GM10266 (cell line): Measurements from ENCODE around the gene SLCO4A1.

Source experiments
- DNase-seq: peaks from one replicate; pipeline ENCODE4 v3.0.0; 2012; ENCODE audit errors: extremely low spot score
- CTCF ChIP-seq: IDR thresholded peaks from 2 replicates; pipeline ENCODE4 v1.5.1; 2012; ENCODE audit warnings: mild to moderate bottlenecking, low read depth; ENCODE audit not compliant: control insufficient read depth, insufficient read depth; ENCODE audit errors: missing control alignments

Gene SLCO4A1

GRCh38 chr20:62685781-62686555 is 43.7 kb downstream of the SLCO4A1 start:
- TF ChIP-seq CTCF, result no peak
- DNase-seq, result no peak

- TF ChIP-seq CTCF, result no peak
- no peak for DNase-seq
Observed at GRCh38 chr20:62686869-62687830, 44.8 kb downstream of the SLCO4A1 start.

GRCh38 chr20:62688083-62688482 is 45.8 kb downstream of the SLCO4A1 start:
- no peak for TF ChIP-seq CTCF
- no peak for DNase-seq

- no peak for DNase-seq
Observed at GRCh38 chr20:62688855-62689460, 46.7 kb downstream of the SLCO4A1 start.

GRCh38 chr20:62689861-62690260 is 47.6 kb downstream of the SLCO4A1 start:
- TF ChIP-seq CTCF, result no peak
- no peak for DNase-seq

More at GRCh38 chr20:62688855-62689460, 46.7 kb downstream of the SLCO4A1 start:
- TF ChIP-seq CTCF, result no peak

GRCh38 chr20:62690261-62690820 is 48.0 kb downstream of the SLCO4A1 start:
- DNase-seq, result no peak
- no peak for TF ChIP-seq CTCF
